ENCODE data around the gene MRS2. TPM values are rescaled to one million over a fixed set of nuclear protein-coding genes. Genes with fewer than 3 reads are reported as not detected.

MRS2 gene
- total RNA-seq, 3 donors from 2014 or later: 23.6 to 28.5 (median 25.0) TPM

GRCh38 chr6:24430086-24430485, 27.4 kb downstream of the MRS2 start:
- H3K36me3 Mint-ChIP-seq (ENCODE audit: insufficient read depth): peaks cover 5% of the 10 kb centered on the region
- H3K27me3 Mint-ChIP-seq (ENCODE audit: low read depth): no peaks in the 10 kb centered on the region
- H3K9me3 Mint-ChIP-seq: no peaks in the 10 kb centered on the region
- no peak overlapping the region for H3K4me3 Mint-ChIP-seq
- ATAC-seq: no peak
- DNase-seq: no peak
- H3K4me1 Mint-ChIP-seq (ENCODE audit: low read depth): no peaks in the 10 kb centered on the region

GRCh38 chr6:24431045-24431451, 28.3 kb downstream of the MRS2 start:
- H3K27me3 Mint-ChIP-seq (ENCODE audit: low read depth): no peaks in the 10 kb centered on the region
- peak in 1 of 2 donors; percentile 43 for ATAC-seq
- no peaks in the 10 kb centered on the region for H3K9me3 Mint-ChIP-seq
- H3K36me3 Mint-ChIP-seq (ENCODE audit: insufficient read depth): peaks cover 5% of the 10 kb centered on the region
- DNase-seq: no peak
- H3K4me3 Mint-ChIP-seq: no peak overlapping the region
- no peaks in the 10 kb centered on the region for H3K4me1 Mint-ChIP-seq (ENCODE audit: low read depth)

- H3K9me3 Mint-ChIP-seq: no peaks in the 10 kb centered on the region
Measured at GRCh38 chr6:24432611-24433010, 29.9 kb downstream of the MRS2 start.

GRCh38 chr6:24436979-24437378, 34.2 kb downstream of the MRS2 start:
- DNase-seq: no peak
- H3K36me3 Mint-ChIP-seq (ENCODE audit: insufficient read depth): peaks cover 5% of the 10 kb centered on the region
- ATAC-seq: no peak
- H3K4me1 Mint-ChIP-seq (ENCODE audit: low read depth): peaks cover 2% of the 10 kb centered on the region
- H3K4me3 Mint-ChIP-seq: no peak overlapping the region
- no peaks in the 10 kb centered on the region for H3K9me3 Mint-ChIP-seq
- H3K27me3 Mint-ChIP-seq (ENCODE audit: low read depth): no peaks in the 10 kb centered on the region

More at GRCh38 chr6:24432611-24433010, 29.9 kb downstream of the MRS2 start:
- Mint-ChIP-seq H3K4me3 (no peak overlapping the region), H3K36me3 (ENCODE audit: insufficient read depth) (peaks cover 3% of the 10 kb centered on the region), H3K27me3 (ENCODE audit: low read depth) (no peaks in the 10 kb centered on the region), H3K4me1 (ENCODE audit: low read depth) (no peaks in the 10 kb centered on the region)
- DNase-seq (no peak), ATAC-seq (no peak)

DNA sequence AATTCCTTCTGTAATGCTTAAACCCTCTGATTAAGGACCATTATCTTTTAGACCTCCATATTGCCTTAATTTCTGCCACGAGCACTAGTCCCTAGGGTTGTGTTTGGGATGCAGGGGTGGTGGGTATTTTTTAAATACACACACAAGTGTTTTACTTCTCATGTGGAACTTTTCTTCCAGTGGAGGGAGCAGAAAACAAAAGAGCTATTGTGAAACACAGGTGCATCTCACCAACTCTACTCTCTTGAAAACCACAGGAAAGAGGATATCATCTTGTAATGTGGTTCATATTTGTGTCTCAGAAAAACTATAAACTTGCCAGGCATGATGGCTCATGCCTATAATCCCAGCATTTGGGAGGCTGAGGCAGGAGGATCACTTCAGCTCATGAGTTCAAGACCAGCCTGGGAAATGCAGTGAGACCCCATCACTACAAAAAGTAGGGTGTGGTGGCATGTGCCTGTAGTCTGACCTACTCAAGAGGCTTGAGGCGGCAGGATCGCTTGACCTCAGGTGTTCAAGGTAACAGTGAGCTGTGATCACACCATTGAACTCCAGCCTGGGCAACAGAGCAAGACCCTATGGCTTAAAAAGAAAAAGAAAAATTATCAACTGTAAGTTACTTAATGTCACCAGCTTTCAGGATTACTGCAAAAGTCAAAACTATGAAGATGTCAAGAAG, 37.3 kb downstream of the MRS2 start:
- H3K9me3 Mint-ChIP-seq: no peaks in the 10 kb centered on the region
- no peaks in the 10 kb centered on the region for H3K27me3 Mint-ChIP-seq (ENCODE audit: low read depth)
- no peak for DNase-seq
- no peak overlapping the region for H3K4me3 Mint-ChIP-seq
- no peak for ATAC-seq
- peaks cover 5% of the 10 kb centered on the region for H3K36me3 Mint-ChIP-seq (ENCODE audit: insufficient read depth)
- peaks cover 2% of the 10 kb centered on the region for H3K4me1 Mint-ChIP-seq (ENCODE audit: low read depth)

DNA sequence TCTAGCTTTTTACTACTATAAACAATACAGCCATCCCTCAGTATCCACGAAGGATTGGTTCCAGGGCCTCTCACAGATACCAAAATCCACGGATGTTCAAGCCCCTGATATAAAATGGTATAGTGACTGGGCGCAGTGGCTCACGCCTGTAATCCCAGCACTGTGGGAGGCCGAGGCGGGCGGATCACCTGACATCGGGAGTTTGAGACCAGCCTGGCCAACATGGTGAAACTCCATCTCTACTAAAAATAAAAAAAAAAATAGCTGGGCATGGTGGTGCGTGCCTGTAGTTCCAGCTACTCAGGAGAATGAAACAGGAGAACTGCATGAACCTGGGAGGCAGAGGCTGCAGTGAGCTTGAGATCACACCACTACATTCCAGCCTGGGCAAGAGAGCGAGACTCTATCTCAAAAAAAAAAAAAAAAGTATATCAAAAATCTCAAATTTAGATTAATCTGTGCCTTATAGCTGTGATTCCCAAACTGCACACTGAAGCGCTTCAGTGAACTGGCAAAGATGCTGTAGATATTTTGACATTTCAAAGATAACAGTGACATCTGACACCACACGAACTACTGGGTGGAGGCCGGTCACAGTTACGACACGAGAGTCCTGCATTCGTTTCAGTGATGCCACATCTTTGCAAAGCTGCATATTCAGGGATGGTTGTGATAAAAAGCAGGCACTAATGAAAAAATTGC, 38.3 kb downstream of the MRS2 start:
- no peaks in the 10 kb centered on the region for H3K9me3 Mint-ChIP-seq
- peaks cover 5% of the 10 kb centered on the region for H3K36me3 Mint-ChIP-seq (ENCODE audit: insufficient read depth)
- ATAC-seq: no peak
- no peak overlapping the region for H3K4me3 Mint-ChIP-seq
- no peak for DNase-seq
- H3K4me1 Mint-ChIP-seq (ENCODE audit: low read depth): peaks cover 2% of the 10 kb centered on the region
- H3K27me3 Mint-ChIP-seq (ENCODE audit: low read depth): no peaks in the 10 kb centered on the region

GRCh38 chr6:24441599-24441904, 38.8 kb downstream of the MRS2 start:
- Mint-ChIP-seq H3K4me3 (no peak overlapping the region), H3K36me3 (ENCODE audit: insufficient read depth) (peaks cover 5% of the 10 kb centered on the region), H3K27me3 (ENCODE audit: low read depth) (no peaks in the 10 kb centered on the region), H3K4me1 (ENCODE audit: low read depth) (peaks cover 2% of the 10 kb centered on the region), H3K9me3 (no peaks in the 10 kb centered on the region)
- ATAC-seq (no peak), DNase-seq (no peak)

GRCh38 chr6:24444588-24444987, 41.9 kb downstream of the MRS2 start:
- DNase-seq (no peak), ATAC-seq (no peak)
- H3K9me3 Mint-ChIP-seq: no peaks in the 10 kb centered on the region
- peaks cover 2% of the 10 kb centered on the region for H3K4me1 Mint-ChIP-seq (ENCODE audit: low read depth)
- H3K27me3 Mint-ChIP-seq (ENCODE audit: low read depth): no peaks in the 10 kb centered on the region
- H3K4me3 Mint-ChIP-seq: no peak overlapping the region
- no peaks in the 10 kb centered on the region for H3K36me3 Mint-ChIP-seq (ENCODE audit: insufficient read depth)

DNA sequence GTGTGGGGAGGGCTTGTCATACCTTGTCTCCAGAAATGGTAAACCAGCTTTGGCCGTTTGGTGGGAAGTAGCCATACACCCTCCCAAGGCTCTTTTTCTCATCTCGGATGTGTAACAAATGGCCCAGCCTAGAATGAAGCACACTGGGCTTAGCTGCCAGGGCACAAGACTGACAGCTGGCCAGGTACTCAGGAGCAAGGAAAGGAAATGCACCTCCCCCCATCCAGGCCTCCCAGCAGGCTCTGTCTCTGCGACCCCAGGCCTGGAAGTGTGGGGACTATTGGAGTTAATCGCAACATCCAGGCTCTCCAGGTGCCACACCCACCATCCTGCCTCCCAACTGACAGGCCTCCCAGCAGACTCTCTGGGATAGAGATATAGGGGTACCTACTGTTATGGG, 43.0 kb downstream of the MRS2 start:
- Mint-ChIP-seq H3K9me3 (no peaks in the 10 kb centered on the region), H3K36me3 (ENCODE audit: insufficient read depth) (no peaks in the 10 kb centered on the region), H3K27me3 (ENCODE audit: low read depth) (no peaks in the 10 kb centered on the region), H3K4me1 (ENCODE audit: low read depth) (no peaks in the 10 kb centered on the region), H3K4me3 (no peak overlapping the region)
- ATAC-seq (no peak), DNase-seq (no peak)

- no peak for ATAC-seq
- DNase-seq: no peak
- Mint-ChIP-seq H3K36me3 (ENCODE audit: insufficient read depth) (no peaks in the 10 kb centered on the region), H3K9me3 (no peaks in the 10 kb centered on the region), H3K4me3 (no peak overlapping the region), H3K27me3 (ENCODE audit: low read depth) (no peaks in the 10 kb centered on the region), H3K4me1 (ENCODE audit: low read depth) (no peaks in the 10 kb centered on the region)
Measured at GRCh38 chr6:24446670-24447069, 43.9 kb downstream of the MRS2 start.

GRCh38 chr6:24448396-24448795, 45.7 kb downstream of the MRS2 start:
- H3K4me3 Mint-ChIP-seq: no peak overlapping the region
- ATAC-seq (no peak), DNase-seq (no peak)
- H3K36me3 Mint-ChIP-seq (ENCODE audit: insufficient read depth): no peaks in the 10 kb centered on the region
- H3K4me1 Mint-ChIP-seq (ENCODE audit: low read depth): peaks cover 2% of the 10 kb centered on the region
- H3K27me3 Mint-ChIP-seq (ENCODE audit: low read depth): no peaks in the 10 kb centered on the region
- no peaks in the 10 kb centered on the region for H3K9me3 Mint-ChIP-seq

GRCh38 chr6:24448828-24449525, 46.2 kb downstream of the MRS2 start:
- Mint-ChIP-seq H3K9me3 (no peaks in the 10 kb centered on the region), H3K4me1 (ENCODE audit: low read depth) (peaks cover 2% of the 10 kb centered on the region), H3K36me3 (ENCODE audit: insufficient read depth) (no peaks in the 10 kb centered on the region), H3K27me3 (ENCODE audit: low read depth) (no peaks in the 10 kb centered on the region), H3K4me3 (no peak overlapping the region)
- ATAC-seq: no peak
- DNase-seq: no peak

GRCh38 chr6:24451581-24452388, 49.0 kb downstream of the MRS2 start:
- H3K4me1 Mint-ChIP-seq (ENCODE audit: low read depth): peaks cover 2% of the 10 kb centered on the region
- no peaks in the 10 kb centered on the region for H3K27me3 Mint-ChIP-seq (ENCODE audit: low read depth)
- no peaks in the 10 kb centered on the region for H3K9me3 Mint-ChIP-seq
- no peak for ATAC-seq
- no peak for DNase-seq
- H3K36me3 Mint-ChIP-seq (ENCODE audit: insufficient read depth): no peaks in the 10 kb centered on the region
- H3K4me3 Mint-ChIP-seq: no peak overlapping the region

DNA sequence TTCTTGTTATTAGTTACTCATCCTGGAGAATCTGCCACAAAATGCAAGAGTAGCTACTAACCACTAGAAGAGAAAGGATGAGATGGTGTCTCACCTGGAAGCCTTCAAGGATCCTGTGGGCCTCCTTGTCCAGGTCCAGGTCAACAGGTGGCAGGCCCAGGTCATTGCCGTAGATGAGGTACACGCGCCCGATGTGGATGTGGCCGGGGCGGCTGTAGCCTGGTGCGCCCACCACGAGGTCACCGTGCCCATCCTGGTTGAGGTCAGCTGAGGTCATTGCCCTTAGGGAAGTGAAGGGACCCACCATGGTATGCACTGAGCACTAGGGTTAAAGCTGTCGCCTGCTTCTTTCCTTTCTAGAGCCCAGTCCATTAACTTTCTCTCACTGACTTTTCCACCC, 51.2 kb downstream of the MRS2 start:
- H3K36me3 Mint-ChIP-seq (ENCODE audit: insufficient read depth): no peaks in the 10 kb centered on the region
- ATAC-seq (no peak), DNase-seq (no peak)
- H3K4me3 Mint-ChIP-seq: no peak overlapping the region
- H3K4me1 Mint-ChIP-seq (ENCODE audit: low read depth): peaks cover 2% of the 10 kb centered on the region
- H3K27me3 Mint-ChIP-seq (ENCODE audit: low read depth): no peaks in the 10 kb centered on the region
- H3K9me3 Mint-ChIP-seq: no peaks in the 10 kb centered on the region
